Fibroblast of lung (primary cell): Measurements from ENCODE around the gene CNN1. TPM values are rescaled to one million over a fixed set of nuclear protein-coding genes. Genes with fewer than 3 reads are reported as not detected.

ENCODE experiments used
- DNase-seq, 2 donors: peaks; one replicate each; pipeline versions ENCODE4 v3.0.0 to v3.0.0-alpha.2; 2010; ENCODE audit warnings: low read depth in 2 of 2
- H2AFZ ChIP-seq: 2 replicates; pipeline ENCODE4 v1.5.1; 2012; ENCODE audit warnings: low read length, control low read depth, inconsistent platforms
- H3K27ac ChIP-seq: 2 replicates; pipeline ENCODE4 v1.5.1; 2011; ENCODE audit warnings: low read length, control low read depth; ENCODE audit not compliant: insufficient read depth
- H3K27me3 ChIP-seq: 2 replicates; pipeline ENCODE4 v1.5.1; 2011; ENCODE audit warnings: mild to moderate bottlenecking, low read length; ENCODE audit not compliant: control insufficient read depth, insufficient read depth
- H3K36me3 ChIP-seq: 2 replicates; pipeline ENCODE4 v1.5.1; 2011; ENCODE audit warnings: low read length; ENCODE audit not compliant: control insufficient read depth, insufficient read depth
- H3K4me1 ChIP-seq: 2 replicates; pipeline ENCODE4 v1.5.1; 2011; ENCODE audit warnings: low read length; ENCODE audit not compliant: control insufficient read depth, insufficient read depth; ENCODE audit errors: extremely low read depth
- H3K4me2 ChIP-seq: 2 replicates; pipeline ENCODE4 v1.5.1; 2011; ENCODE audit warnings: low read length, control low read depth; ENCODE audit not compliant: insufficient read depth; ENCODE audit errors: extremely low read depth
- H3K4me3 ChIP-seq, 4 experiments: fragments of 200-600 bp in 1 of 4; sonication (generic) in 1 of 4; replicated peaks in 1 of 4; 2 replicates each; pipeline ENCODE4 v1.5.1; 2011 to 2016; ENCODE audit warnings: low read length in 4 of 4, low read depth in 3 of 4, mild to moderate bottlenecking in 3 of 4, control low read depth in 2 of 4, inconsistent platforms in 1 of 4, mixed read lengths in 1 of 4; ENCODE audit not compliant: insufficient read depth in 1 of 4; ENCODE audit errors: control extremely low read depth in 1 of 4
- H3K79me2 ChIP-seq: 2 replicates; pipeline ENCODE4 v1.5.1; 2012; ENCODE audit warnings: mild to moderate bottlenecking, low read length, inconsistent platforms; ENCODE audit not compliant: control insufficient read depth, insufficient read depth
- H3K9ac ChIP-seq: 2 replicates; pipeline ENCODE4 v1.5.1; 2011; ENCODE audit warnings: mild to moderate bottlenecking, low read length, control low read depth; ENCODE audit not compliant: insufficient read depth
- H3K9me3 ChIP-seq: 2 replicates; pipeline ENCODE4 v1.5.1; 2012; ENCODE audit warnings: low read depth, low read length; ENCODE audit not compliant: control insufficient read depth, insufficient read depth
- H4K20me1 ChIP-seq: 2 replicates; pipeline ENCODE4 v1.5.1; 2011; ENCODE audit warnings: low read length; ENCODE audit not compliant: control insufficient read depth, insufficient read depth; ENCODE audit errors: extremely low read depth
- CTCF ChIP-seq, 2 donors: IDR thresholded peaks in 1 of 2; conservative IDR thresholded peaks in 1 of 2; 1 replicate in 1 of 2; 2 replicates in 1 of 2; pipeline ENCODE4 v1.5.1; 2011 to 2012; ENCODE audit warnings: low read length in 2 of 2, control low read depth in 1 of 2, inconsistent platforms in 1 of 2, low read depth in 1 of 2, mild to moderate bottlenecking in 1 of 2
- EZH2 ChIP-seq: IDR thresholded peaks from 2 replicates; pipeline ENCODE4 v1.5.1; 2012; ENCODE audit warnings: low read length, control low read depth, mild to moderate bottlenecking; ENCODE audit errors: missing control alignments
- polyA plus RNA-seq, 2 donors: library from polyadenylated mRNA; depleted of rRNA in 1 of 2; stranded (reverse) in 1 of 2; unstranded in 1 of 2; fragments of >200 nt; gene quantifications; 2 replicates each; pipeline ENCODE4 v1.2.1, GENCODE V29; 2011 to 2012; ENCODE audit warnings: missing spikeins in 1 of 2
- total RNA-seq: library from RNA; depleted of rRNA; stranded (reverse); fragments of >200 nt; gene quantifications from 2 replicates; pipeline ENCODE4 v1.2.1, GENCODE V29; 2014

The CNN1 gene
- total and polyA plus RNA-seq, 2 donors (not counting 1 experiment from before 2014, with no cell fraction given) = 20.3 to 83.9 TPM

DNA sequence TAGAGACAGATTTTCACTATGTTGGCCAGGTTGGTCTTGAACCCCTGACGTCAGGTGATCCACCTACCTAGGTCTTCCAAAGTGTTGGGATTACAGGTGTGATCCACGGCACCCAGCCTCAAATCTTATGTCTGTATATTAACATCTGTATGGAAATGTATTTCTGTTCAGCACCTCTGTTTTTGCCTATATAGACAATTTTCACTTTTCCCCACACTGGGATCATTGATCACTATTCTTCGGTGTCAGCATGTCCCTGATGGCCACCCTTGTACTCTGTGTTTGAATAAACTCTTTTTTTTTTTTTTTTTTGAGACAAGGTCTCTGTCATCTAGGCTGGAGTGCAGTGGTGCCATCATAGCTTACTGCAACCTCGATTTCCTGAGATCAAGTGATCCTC is 55.4 kb downstream of the CNN1 start:
- H3K4me1 ChIP-seq = no peaks in the 10 kb centered on the region

GRCh38 chr19:11596156-11596555 is 57.5 kb downstream of the CNN1 start:
- H3K4me1 ChIP-seq = no peaks in the 10 kb centered on the region
- no peaks in the 10 kb centered on the region for H3K9me3 ChIP-seq
- DNase-seq = no peak
- no peak for TF ChIP-seq CTCF (conservative IDR thresholded peaks at IDR 0.05 in 1 of 2, IDR thresholded peaks at IDR 0.05 in 1 of 2; ENCODE audit: low read depth in 1 of 2, low read length in 2 of 2)
- TF ChIP-seq EZH2 = no peak
- H3K36me3 ChIP-seq = no peaks in the 10 kb centered on the region
- no peak overlapping the region for H3K4me3 ChIP-seq
- no peak overlapping the region for H3K4me2 ChIP-seq
- H3K9ac ChIP-seq = no peak overlapping the region
- H3K27ac ChIP-seq = no peak overlapping the region
- H2AFZ ChIP-seq = no peak overlapping the region
- no peaks in the 10 kb centered on the region for H4K20me1 ChIP-seq
- H3K27me3 ChIP-seq = no peaks in the 10 kb centered on the region
- peaks cover 29% of the 10 kb centered on the region for H3K79me2 ChIP-seq

More for the DNA sequence above, 55.4 kb downstream of the CNN1 start:
- H3K27ac ChIP-seq = no peak overlapping the region
- DNase-seq = no peak
- H3K27me3 ChIP-seq = no peaks in the 10 kb centered on the region
- H3K4me3 ChIP-seq = no peak overlapping the region
- no peaks in the 10 kb centered on the region for H3K36me3 ChIP-seq
- H2AFZ ChIP-seq = no peak overlapping the region
- no peak for TF ChIP-seq CTCF (conservative IDR thresholded peaks at IDR 0.05 in 1 of 2, IDR thresholded peaks at IDR 0.05 in 1 of 2; ENCODE audit: low read depth in 1 of 2, low read length in 2 of 2)
- no peak for TF ChIP-seq EZH2
- no peaks in the 10 kb centered on the region for H3K9me3 ChIP-seq
- peaks cover 18% of the 10 kb centered on the region for H3K79me2 ChIP-seq
- no peak overlapping the region for H3K4me2 ChIP-seq
- H3K9ac ChIP-seq = no peak overlapping the region
- no peaks in the 10 kb centered on the region for H4K20me1 ChIP-seq

DNA sequence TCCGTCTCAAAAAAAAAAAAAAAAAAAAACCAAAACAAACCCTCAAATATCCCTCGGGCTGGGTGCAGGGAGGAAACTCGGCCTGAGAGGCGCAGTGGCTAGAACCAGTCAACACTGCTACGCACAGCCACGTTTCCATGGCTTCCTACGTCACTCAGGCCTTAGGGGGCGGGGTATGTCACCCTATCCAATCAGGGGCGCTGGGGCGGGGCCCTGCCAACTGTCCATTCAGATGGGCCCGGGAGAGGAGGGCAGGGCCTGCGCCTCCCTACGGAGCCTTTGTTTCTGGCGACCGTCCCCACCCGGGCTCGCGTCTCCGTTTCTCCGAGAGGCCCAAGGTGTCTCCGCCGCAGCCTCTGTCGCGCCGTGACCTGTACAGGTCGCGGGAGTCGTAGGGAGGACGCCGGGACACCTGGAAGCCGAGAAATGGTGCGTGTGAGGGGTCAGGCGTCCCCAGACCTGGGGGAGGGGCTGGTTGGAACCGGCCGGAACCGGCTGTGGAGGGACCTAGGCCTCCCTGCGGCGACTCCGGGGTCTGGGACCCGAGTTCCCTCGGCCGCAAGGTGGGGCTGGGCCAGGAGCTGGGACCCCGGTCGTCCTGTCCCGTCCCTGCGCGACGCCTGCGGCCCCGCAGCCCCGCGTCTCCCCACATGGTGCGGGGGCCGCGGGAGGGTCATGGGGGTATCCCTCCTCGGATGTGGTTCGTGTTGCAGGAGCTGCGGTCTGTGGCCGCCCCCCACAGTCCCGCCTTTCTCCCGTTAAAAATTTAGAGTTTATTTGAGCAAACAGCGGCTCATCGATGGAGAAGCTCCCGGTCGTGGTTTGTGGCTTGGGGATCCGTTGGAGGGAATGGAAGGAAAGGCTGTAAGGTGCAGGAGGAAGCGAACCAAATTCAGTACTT is 58.8 kb downstream of the CNN1 start, which contains the start of gene ZNF627:
TSS of gene ZNF627 (plus strand) at position 282 of the 901 bp plus-strand sequence. CDS start at position 427, 145 bp downstream.
- H4K20me1 ChIP-seq = no peaks in the 10 kb centered on the region
- H3K36me3 ChIP-seq = no peaks in the 10 kb centered on the region
- peak within 1 kb of the TSS; percentile 99 for H3K27ac ChIP-seq
- peak within 1 kb of the TSS; percentile 99 for H3K9ac ChIP-seq
- no peak for TF ChIP-seq EZH2
- TF ChIP-seq CTCF (conservative IDR thresholded peaks at IDR 0.05 in 1 of 2, IDR thresholded peaks at IDR 0.05 in 1 of 2; ENCODE audit: low read depth in 1 of 2, low read length in 2 of 2) = peak in 1 of 2 donors; percentile 25
- peak within 1 kb of the TSS; percentile 96 for H3K4me2 ChIP-seq
- no peaks in the 10 kb centered on the region for H3K4me1 ChIP-seq
- H3K9me3 ChIP-seq = no peaks in the 10 kb centered on the region
- no peaks in the 10 kb centered on the region for H3K27me3 ChIP-seq
- peaks cover 37% of the 10 kb centered on the region for H3K79me2 ChIP-seq
- H3K4me3 ChIP-seq = peak within 1 kb of the TSS; percentile 77 to 99 (median 96)
- peak; percentile 97 to 98 for DNase-seq
- peak within 1 kb of the TSS; percentile 91 for H2AFZ ChIP-seq
